Omental fat pad (tissue), 4 donors: ENCODE results near the gene DDI2. TPM values are rescaled to one million over a fixed set of nuclear protein-coding genes. Genes with fewer than 3 reads are reported as not detected.

Experiments used
- ATAC-seq: fragments of 150-250 bp; one replicate; pipeline ENCODE4 v1.9.1; 2016; ENCODE audit warnings: mild to moderate bottlenecking, moderate library complexity; ENCODE audit not compliant: low FRiP score
- DNase-seq: peaks from one replicate; pipeline ENCODE4 v3.0.0-alpha.2; 2019; ENCODE audit warnings: low spot score
- CTCF ChIP-seq, 3 donors: fragments of 450-650 bp; IDR thresholded peaks; one replicate each; pipeline ENCODE4 v1.5.1; 2016 to 2017; ENCODE audit warnings: antibody characterized with exemption in 3 of 3, mild to moderate bottlenecking in 3 of 3, moderate library complexity in 2 of 3
- total RNA-seq, 4 donors: library from RNA; depleted of rRNA; stranded (reverse); fragments of >200 nt; gene quantifications; one replicate each; pipeline ENCODE4 v1.1.0, GENCODE V29; 2016

Gene DDI2
- total RNA-seq, 4 donors from 2014 or later, result 49.3 to 63.2 (median 54.5) TPM

DNA sequence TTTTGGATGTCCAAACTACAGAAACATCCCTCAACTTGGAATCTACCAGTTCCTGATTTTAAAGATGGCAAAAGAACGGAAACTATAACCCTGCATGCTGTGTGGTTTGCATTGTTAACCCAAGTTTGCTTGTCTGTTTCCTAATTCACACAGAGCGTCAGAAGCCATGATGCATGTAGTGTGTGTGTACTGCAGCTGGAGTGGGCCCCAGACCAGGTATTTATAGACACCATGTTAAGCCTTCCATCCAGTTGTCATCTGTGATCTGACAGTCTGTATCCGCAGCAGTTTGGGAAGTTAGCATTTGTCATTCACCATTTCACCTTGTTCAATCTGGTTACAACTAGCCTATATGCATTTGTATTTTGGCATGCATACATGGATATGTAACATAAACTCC is 39.2 kb downstream of the DDI2 start:
- DNase-seq, result no peak
- no peak for ATAC-seq
- no peak for TF ChIP-seq CTCF (IDR thresholded peaks at IDR 0.05)

- no peak for TF ChIP-seq CTCF (IDR thresholded peaks at IDR 0.05)
- no peak for DNase-seq
- no peak for ATAC-seq
Measured at GRCh38 chr1:15657021-15657420, 39.8 kb downstream of the DDI2 start.

DNA sequence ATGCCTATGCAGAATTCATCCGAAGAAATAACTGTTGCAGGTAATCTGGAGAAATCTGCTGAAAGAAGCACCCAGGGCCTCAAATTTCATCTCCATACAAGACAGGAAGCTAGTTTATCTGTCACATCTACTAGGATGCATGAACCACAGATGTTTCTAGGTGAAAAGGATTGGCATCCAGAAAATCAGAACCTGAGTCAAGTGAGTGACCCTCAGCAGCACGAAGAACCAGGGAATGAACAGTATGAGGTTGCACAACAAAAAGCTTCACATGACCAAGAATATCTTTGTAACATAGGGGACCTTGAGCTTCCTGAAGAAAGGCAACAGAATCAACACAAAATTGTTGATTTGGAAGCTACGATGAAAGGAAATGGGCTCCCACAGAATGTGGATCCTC is 42.9 kb downstream of the DDI2 start:
- ATAC-seq (no peak), DNase-seq (no peak)
- TF ChIP-seq CTCF (IDR thresholded peaks at IDR 0.05), result no peak

DNA sequence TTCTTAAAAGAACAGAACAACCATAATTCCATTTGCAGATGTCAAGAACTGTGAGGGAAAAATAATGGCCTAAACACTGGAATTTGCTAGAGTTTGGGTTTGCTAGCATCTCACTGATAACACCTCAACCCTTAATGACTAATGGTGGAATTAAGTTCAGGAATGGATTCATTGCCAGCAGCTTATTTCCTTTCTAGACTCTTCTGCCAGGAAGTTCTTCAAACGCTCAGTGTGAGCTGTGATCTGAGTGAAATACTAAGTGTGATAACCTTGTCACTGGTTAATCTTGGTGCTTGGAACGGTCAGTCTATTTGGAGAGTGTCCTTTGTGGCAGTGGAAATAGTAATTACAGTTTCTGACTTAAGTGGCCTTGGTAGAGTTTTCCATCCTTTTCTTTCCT is 45.2 kb downstream of the DDI2 start:
- ATAC-seq, result no peak
- no peak for TF ChIP-seq CTCF (IDR thresholded peaks at IDR 0.05)

GRCh38 chr1:15663925-15664324 is 46.7 kb downstream of the DDI2 start:
- DNase-seq (no peak), ATAC-seq (no peak)
- TF ChIP-seq CTCF (IDR thresholded peaks at IDR 0.05), result no peak

More for the DNA sequence above, 45.2 kb downstream of the DDI2 start:
- no peak for DNase-seq

GRCh38 chr1:15667362-15667761 is 50.1 kb downstream of the DDI2 start:
- ATAC-seq (no peak), DNase-seq (no peak)
- no peak for TF ChIP-seq CTCF (IDR thresholded peaks at IDR 0.05)

- no peak for TF ChIP-seq CTCF (IDR thresholded peaks at IDR 0.05)
- ATAC-seq, result no peak
Measured at GRCh38 chr1:15668089-15668754, 51.0 kb downstream of the DDI2 start.

More at GRCh38 chr1:15668089-15668754, 51.0 kb downstream of the DDI2 start:
- no peak for DNase-seq
